Lower leg skin (tissue), 3 donors: ENCODE data around the gene TOX2.

Experiments used
- POLR2A ChIP-seq, 2 donors: fragments of 450-650 bp; IDR thresholded peaks; one replicate each; pipeline ENCODE4 v1.6.1; 2016 to 2017; ENCODE audit warnings: antibody characterized with exemption in 2 of 2, mild to moderate bottlenecking in 1 of 2, moderate library complexity in 1 of 2
- TF ChIP-seq, protein P1 (sequence below), 3 donors: fragments of 450-650 bp; IDR thresholded peaks; one replicate each; pipeline ENCODE4 v1.5.1; 2016; ENCODE audit warnings: antibody characterized with exemption in 3 of 3, mild to moderate bottlenecking in 3 of 3, moderate library complexity in 2 of 3

DNA sequence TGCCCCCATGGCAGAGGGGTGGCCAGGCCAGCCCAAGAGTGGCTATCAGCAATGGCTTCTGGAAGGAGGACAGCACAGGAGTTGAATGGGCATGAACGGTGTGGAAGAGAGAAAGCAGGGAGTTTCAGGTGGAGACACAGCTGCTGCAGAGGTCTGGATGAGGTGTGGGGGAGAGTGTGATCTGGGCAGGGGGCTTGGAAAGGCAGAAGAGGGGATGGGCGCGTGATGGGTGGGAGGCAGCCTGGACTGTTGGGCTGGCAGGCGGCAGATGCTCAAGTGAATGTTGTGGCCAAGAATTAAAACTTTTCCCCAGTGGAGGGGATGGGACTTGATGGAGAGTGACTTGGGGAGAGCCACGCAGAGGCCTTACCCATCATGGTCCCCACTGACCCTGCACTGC is 46.5 kb downstream of the TOX2 start:
- TF ChIP-seq, protein P1, sequence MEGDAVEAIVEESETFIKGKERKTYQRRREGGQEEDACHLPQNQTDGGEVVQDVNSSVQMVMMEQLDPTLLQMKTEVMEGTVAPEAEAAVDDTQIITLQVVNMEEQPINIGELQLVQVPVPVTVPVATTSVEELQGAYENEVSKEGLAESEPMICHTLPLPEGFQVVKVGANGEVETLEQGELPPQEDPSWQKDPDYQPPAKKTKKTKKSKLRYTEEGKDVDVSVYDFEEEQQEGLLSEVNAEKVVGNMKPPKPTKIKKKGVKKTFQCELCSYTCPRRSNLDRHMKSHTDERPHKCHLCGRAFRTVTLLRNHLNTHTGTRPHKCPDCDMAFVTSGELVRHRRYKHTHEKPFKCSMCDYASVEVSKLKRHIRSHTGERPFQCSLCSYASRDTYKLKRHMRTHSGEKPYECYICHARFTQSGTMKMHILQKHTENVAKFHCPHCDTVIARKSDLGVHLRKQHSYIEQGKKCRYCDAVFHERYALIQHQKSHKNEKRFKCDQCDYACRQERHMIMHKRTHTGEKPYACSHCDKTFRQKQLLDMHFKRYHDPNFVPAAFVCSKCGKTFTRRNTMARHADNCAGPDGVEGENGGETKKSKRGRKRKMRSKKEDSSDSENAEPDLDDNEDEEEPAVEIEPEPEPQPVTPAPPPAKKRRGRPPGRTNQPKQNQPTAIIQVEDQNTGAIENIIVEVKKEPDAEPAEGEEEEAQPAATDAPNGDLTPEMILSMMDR (IDR thresholded peaks at IDR 0.05): no peak
- no peak for TF ChIP-seq POLR2A (IDR thresholded peaks at IDR 0.05)
